ENCODE results near the gene TRIM41.
A peak's percentile ranks its signal among the peaks of the same experiment; 100 is the strongest.
"Not testable (repeated sequence)": the region's sequence is repeated elsewhere in the genome, so short reads cannot be mapped to it uniquely, and the experiment has no call there.

TRIM41 gene

DNA sequence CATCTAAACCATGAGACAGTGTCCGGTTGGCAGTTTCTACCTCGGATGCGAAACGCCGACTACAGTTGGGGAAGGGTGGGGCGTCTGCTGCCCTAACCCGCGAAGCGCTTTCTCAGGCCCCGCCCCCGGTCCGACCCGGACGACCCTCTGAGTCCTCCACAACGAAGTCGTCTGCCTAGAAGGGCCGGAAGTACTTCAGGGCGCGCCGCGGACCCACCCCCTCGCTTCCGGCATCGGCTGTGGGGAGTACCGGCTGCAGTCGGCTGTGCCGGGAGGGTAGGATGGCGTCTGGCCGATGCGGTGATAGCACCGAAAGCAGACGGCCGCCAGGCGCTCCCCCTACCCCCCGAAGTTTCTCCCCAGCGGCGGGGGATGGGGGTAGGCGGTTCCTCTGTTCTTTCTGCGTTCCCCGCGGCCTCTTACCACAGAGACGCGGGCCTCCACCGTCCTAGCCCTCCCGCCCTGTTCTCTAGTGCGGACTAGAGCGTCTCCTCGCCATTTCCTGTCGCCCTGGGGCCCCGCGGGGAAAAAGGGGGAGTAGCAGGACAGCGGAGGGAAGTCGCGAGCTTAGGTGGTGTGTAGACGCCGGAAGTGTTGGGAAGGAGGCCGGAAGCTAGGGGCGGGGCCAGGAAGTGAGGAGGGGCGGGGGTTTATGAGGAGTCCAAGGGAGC is at the start of gene TRIM41:
TRIM41 (plus strand) TSS at position 224 of the 671 bp plus-strand sequence. CDS start 719 bp downstream, outside the sequence.
- DNase-seq = peak; percentile 99

DNA sequence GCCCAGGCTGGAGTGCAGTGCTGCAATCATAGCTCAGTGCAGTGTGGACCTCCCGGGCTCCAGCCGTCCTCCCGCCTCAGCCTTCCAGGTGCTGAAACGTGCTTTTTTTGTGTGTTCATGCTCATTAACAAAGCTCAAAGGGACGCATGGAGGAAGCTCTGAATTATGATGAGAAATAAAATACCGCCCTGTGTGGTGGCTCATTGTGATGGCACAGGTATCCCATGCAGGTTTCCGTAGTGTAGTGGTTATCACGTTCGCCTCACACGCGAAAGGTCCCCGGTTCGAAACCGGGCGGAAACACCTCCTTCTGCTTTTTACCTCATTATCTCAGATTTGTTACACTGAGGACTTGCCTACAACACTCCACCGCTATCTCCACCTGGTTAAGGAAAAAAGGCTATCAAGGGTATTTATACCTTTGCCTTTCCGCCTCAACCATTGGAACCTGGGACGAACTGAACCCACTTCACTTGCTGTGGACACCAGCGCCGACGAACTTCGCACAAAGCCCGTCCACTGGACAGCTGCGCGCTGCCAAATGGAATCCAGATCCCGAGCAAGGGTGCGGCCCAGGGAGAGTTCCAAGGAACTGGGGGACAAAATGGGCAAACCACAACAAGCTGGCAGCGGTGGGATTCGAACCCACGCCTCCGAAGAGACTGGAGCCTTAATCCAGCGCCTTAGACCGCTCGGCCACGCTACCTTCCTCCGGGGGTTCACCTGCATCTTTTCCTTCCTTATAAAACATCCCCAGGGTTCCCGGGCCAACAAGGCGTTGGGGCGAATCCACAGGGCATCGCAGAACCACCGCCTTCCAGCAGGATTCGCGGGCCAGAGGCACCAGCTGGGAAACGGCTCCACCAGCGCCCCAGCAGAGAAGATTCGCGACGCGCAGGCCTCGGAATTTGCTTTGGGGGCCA is 49.4 kb upstream of the TRIM41 start:
- peak; percentile 89 for DNase-seq

DNA sequence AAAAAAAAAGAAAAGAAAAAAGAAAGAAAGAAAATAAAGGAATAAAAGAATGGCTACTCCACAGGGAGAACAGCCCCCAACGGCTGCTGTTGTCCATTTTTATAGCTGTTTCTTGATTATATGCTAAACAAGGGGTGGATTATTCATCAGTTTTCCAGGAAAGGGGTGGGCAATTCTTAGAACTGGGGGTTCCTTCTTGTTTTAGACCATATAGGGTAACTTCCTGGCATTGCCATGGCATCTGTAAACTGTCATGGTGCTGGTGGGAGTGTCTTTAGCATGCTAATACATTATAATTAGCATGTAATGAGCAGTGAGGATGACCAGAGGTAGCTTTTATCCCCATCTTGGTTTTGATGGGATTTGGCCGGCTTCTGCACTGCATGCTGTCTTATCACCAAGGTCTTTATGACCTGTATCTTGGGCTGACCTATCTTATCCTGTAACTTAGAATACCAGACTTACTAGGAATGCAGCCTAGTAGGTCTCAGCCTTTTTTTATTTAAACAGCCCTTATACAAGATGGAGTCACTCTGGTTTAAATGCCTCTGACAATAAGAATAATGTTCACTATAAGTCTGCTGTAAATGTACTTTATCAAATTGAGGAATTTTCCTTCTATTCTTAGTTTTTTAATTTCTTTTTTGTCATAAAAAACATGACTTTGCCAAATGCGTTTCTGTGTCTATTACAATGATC is 46.7 kb upstream of the TRIM41 start:
- DNase-seq = no peak

DNA sequence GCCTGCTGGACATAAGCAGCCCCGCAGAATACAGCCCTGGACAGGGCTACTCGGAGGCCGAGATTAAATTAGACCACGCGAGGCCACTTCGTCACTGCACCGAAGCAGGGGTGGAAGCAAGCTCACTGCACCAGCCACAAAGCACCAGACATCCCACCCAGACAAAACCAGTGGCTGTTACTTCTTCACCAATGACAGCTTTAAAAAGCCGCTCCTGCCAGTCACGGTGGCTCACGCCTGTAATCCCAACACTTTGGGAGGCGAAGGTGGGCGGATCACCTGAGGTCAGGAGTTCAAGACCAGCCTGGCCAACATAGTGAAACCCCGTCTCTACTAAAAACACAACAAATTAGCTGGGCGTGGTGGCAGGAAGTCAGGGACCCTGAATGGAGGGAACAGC is 45.5 kb upstream of the TRIM41 start:
- DNase-seq = not testable (repeated sequence)

DNA sequence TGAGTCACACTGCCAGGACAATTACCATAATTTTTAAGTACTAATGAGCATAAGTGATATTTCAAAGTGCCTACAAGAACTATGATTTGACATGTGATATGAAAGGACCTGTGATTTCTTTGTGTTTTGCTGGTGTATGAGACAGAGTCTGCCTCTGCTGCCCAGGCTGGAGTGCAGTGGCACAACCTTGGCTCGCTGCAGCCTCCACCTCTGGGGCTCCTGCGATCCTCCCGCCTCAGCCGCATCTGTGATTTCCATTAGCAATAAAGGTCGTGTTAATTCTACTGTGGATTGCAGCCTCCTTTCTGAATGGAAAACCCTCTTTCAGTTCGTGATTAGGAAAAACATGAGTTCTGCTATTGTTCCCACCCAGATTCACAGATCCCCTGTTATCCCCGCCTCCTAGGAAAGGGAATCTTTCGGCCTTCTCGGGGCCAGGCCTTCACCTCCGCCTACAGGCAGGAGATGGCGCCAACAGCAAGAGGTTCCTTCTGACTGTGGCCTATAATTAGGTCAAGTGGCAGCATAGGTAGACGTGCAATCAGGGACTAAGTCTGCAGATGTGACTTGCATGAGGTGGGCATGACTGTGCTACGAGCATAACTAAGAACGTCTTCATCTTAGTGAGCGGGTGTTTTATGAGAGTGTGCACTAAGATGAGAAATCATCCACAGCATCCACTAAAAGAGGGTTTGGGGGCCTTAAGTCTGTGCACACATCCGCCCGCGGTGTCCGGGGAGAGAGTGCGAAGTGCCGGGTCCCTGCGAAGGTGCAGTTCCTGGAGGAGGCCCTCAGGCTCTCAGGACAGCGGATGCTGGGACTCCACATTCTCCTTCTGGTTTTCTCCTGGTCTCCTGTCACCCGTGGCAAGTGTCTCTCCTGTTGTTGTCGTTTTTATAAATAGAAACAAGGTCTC is 41.2 kb upstream of the TRIM41 start:
- peak; percentile 73 for DNase-seq

DNA sequence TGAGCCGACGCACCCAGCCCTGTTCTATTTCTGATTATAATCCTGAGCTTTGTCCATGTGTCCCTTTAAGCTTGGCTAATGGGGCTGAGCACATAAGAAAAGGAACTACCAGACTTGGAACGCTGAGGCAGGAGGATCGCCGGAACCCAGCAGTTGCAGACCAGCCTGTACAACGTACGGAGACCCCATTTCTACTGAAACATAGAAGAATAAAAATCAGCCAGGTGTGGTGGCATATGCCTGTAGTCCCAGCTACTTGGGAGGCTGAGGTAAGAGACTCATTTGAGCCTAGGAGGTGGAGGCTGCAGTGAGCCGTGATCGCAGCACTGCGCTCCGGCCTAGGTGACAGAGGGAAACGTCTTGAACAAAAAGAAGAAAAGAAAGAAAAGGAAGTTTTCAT is 40.4 kb upstream of the TRIM41 start:
- no peak for DNase-seq

DNA sequence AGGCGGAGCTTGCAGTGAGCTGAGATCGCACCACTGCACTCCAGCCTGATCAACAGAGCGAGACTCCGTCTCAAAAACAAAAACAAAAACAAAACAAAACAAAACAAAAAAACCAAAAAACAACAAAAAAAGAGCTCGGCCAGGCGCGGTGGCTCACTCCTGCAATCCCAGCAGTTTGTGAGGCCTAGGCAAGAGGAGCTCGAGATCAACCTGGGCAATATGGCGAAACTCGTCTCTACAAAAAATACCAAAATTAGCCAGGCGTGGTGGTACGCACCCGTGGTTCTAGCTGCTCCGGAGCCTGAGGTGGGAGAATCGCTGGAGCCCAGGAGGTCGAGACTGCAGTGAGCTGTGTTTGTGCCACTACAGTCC is 38.2 kb upstream of the TRIM41 start:
- DNase-seq = no peak

DNA sequence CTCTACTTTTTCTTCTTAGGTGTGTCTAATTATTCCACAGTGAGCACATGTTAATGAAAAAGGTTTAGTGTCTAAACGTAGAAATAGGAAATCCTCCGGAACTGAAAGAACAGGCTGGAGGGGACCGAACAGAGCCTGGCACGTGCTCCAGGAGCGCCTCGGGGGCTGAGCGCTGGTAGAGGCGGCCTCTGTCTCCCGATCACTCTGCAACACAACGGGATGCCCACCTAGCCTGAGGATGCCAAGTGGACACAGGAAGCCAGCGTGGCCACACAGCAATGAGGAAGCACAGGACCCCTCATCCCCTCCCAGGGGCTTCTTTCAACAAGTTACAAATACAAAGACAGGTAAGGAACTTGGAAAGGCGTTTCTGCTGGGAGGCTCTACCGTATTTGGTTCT is 37.5 kb upstream of the TRIM41 start:
- no peak for DNase-seq

DNA sequence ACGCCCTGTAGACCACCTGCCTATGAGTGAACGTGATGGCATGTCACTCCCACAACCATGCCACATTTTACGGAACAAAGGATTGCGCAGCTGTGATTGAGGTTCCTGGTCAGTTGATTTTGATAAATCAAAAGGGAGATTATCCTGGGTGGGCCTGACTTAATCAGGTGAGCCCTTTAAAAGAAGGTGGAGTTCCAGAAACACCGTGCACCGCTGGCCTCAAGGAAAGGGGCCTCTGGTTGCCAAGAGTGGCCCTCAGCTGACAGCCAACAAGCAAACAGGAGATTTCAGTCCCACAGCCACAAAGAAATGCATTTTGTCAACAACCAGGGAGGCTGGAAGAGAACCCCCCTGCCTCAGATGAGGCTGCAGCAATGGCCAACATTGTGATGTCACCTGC is 37.1 kb upstream of the TRIM41 start:
- DNase-seq = no peak

DNA sequence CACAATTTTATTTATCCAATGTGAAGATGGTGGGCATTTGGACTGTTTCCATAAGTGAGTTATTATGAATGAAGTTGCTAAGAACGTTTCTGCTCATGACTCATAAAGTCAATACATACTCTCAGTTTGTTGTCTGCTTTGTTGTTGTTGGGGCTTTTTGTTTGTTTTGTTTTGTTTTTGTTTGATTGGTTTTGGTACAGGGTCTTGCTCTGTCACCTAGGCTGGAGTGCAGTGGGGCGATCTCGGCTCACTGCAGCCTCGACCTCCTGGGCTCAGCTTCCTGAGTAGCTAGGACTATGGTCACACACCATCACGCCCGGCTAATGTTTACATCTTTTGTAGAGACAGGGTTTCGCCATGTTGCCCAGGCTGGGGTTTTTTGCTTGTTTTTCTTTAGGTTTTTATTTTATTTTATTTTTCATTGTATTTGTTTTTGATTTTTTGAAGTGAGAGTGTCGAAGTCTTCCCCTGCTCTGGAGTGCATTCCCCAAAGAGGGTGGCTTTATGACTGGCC is 36.0 kb upstream of the TRIM41 start:
- no peak for DNase-seq

DNA sequence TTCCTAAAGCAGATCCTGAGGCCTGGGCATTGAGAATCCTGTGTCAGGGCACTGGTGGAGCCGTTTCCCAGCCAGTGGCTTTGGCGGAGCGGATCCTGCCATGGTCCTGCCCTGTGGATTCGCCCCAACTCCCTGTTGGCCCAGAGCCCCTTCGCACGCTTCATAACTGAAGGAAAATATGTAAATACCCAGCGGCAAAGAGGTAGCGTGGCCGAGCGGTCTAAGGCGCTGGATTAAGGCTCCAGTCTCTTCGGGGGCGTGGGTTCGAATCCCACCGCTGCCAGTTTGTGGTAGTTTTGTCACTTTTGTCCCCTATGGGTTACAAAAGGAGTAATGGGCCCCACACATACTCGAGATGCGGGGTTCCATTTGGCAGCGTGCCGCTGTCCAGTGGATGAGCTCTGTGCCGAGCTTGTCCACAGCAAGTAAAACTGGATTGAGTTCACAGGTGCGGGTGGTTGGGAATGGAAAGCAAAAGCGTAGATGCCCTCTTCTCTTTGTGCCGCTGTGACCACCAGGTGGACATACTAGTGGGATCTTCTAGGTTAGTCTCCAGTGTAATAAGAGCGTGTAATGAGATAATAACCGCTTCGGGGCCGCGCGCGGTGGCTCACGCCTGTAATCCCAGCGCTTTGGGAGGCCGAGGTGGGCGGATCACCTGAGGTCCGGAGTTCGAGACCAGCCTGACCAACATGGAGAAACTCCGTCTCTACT is 35.4 kb upstream of the TRIM41 start:
- peak; percentile 90 for DNase-seq

DNA sequence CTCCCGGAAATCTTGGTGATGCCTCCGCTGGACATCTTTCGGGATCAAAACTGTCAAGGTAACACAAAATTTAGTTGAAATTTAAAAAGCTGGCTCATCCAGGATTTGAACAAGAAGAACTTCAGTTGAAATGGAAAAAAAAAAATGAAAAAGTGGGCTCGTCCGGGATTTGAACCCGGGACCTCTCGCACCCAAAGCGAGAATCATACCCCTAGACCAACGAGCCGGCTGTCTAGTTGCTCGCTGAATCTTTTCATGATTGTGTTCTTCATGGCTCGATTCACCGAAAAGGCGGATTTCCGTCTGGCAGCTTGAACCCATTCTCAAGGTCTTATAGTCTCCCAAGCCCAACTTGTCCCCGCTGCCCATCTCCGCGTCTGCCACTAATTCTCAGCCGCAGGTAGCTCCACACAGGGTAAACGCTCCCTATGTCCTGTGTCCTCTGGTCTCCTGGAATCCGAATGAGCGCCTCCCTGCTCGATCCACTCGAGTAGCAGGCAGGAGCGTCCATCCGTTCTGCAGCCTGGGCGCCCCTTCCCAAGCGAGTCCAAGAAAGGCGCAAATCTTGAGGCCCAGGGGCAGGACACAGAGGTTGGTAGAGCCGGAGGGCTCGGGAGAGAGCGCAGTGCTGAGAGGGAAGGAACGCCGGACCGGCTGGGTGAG is 34.2 kb upstream of the TRIM41 start:
- peak; percentile 88 for DNase-seq

DNA sequence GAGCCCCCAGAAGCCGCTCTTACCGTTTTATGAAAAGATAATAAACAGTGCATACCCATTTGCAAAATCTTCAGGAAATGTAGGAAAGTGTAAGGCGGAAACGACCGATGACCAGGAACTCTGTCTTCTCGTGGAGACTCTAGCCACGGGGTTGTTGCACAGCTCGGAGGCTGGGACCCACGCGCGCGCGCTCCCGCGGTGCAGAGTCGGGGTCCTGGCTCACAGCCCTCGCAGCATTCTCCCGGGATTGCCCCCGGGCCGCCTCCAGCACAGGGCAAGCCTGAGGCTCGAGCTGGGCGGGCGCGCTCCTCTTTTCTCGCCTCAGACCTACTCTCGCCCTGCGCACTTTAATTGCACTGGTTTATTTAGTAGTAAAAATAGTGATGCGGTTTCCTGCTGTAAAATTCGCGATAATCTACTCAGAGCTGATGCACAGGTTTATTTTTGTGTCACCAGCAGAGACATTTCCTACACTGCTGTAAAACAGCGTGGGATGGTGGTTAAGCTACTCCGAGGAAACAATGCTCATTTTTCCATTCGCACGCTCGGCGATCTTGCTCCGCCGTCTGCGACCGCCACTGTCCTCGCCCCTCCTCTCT is 33.6 kb upstream of the TRIM41 start:
- peak; percentile 53 for DNase-seq

DNA sequence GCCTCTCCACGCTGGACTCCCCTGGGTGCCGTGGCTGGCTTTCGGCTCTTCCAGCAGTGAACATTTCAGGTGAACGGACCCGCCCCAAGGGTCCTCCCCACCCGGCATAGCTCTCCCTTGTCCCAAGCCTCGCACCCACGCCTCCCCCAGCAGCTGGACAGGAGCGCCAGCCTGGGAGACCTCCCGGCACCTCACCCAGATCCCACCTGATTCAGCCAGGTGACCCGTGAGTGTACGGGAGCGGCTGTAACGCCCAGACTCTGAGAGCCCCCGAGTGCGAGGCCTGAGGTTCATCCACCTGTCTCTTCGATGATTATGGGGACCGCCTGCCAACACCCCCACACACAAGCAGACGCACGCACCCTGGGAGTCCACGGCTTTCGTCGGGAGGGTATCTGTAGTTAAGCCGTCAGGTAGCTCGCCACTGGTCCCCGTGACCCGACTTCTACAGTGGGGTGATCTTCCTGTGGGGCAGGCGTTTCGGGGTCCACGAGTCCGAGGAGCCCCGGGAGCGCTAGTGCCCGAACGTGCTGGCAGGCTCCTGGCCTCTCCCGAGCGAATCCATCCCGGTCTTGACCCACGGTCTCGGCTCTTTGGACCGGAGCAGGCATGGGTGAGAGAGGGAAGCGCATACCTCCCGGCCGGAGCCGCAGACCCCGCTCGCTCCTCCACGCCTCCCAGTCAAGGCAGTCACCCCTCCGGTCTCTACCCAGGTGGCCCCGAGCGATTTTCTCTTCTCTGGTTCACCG is 32.9 kb upstream of the TRIM41 start:
- DNase-seq = no peak

DNA sequence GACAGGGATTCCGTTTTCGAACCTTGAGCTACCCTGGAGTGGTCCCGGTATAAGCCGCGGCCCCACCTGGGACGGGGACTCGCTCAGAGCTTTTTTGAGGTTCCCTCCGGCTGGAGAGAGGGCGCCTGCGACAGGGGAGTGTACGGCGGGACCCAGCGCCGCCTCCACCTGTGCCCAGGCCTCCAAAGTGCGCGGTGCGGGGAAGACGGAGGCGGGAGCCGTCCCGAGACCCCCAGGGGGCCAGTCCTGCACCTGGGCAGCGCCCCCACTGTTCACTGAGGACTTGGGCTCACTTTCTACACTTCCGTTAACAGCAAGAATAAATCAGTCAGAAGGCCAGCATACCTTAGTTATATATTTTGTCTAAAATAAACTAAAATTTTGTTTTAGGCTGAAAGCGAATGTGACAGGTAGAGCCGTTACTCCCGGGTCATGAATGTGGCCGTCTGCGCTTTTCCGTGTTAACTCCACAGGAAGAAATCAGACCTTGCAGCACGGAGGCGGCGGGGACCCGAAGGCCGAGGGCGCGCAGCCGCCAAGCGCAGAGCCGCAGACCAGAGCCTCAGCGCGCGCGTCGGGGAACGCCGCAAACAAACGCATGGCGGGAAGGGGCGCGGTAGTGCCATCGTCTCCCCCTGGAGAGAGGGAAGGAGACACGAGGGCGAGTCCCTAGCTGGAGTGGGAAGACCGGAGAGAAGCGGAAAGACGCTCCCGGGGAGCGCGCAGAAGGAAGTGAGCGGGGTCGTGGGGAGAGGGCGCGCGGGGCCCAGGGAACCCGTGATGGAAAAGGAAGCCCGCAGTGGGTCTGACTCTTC is 32.2 kb upstream of the TRIM41 start:
- peak; percentile 58 for DNase-seq

DNA sequence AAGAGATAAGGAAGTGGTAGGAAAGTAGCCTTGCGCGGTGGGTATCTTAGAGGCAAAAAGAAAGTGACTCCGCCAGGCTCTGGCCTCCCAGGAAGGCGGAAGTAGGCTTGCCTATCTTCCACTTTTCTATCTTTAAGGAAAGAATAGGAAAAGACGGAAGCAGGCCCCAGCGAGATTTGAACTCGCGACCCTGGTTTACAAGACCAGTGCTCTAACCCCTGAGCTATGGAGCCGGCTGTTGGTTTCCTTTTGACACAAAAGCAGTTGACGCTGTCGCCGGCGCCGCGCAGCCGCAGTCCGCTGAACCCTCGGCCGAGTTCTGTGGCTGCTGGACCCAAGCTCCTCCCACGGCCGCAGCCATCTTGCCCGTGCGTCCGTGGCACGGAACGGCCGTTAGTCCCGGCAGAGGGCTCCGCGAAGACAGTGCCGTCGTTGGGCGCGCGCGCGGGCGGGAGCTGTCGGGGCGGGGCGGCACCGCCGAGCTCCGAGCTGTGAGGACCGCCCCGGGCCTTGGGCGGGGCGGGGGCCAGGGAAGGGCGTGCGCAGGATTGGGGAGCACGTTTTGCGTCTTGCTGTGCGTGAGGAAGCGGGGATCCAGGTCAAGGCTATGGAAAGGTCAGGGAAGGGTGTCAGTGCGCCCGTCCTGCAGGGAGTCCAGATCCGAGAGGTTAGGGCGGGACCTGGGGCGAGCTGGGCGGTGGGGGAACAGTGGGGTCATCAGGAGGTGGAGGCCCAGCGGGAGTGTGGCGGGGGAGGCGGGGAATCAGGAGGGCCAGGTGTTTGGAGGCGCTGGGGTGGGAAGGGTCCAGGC is 31.4 kb upstream of the TRIM41 start:
- peak; percentile 96 for DNase-seq

DNA sequence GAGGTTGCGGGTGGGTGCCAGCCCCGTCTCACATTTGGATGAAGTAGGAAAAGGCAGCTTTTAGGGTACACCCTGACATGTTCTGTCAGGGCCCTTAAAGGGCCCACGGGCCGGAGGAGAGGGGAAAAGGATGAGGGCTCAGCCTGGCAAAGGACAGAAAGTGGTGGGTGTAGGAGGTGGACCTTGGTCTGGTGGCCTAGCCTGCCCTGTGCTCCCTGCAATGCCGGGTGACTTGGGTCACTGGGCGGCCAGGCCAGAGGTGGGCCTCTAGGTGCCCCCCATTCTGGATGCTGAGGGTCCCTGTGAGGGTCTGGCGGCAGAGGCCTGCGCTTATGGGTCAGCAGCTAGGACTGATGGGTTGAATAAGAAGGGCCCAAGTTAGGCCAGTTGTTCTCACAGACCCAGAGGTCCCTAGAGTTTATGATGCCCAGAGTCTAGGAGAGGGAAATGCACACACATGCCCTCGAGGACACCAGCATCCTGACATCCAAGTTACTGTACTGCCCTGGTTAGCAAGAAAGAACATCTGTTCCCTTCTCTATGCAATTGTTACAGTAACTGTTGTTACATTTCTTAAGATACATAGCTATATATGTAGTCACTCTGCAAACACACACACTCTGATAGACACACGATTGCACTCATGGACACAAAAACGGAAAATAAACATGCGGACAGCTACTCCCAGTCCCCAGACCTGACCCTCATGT is 30.6 kb upstream of the TRIM41 start:
- no peak for DNase-seq

Measured in activated CD4-positive, alpha-beta T cell treated with anti-CD3 and anti-CD28 coated beads, Interleukin-2, Interleukin-6, amounts not matched to agents 100 ng/mL and 50 ng/mL, durations not matched to agents 16 hours and 8 hours (primary cell).